ENCODE data around the gene SFN. TPM values are rescaled to one million over a fixed set of nuclear protein-coding genes. Genes with fewer than 3 reads are reported as not detected.
"Not testable (repeated sequence)": the region's sequence is repeated elsewhere in the genome, so short reads cannot be mapped to it uniquely, and the experiment has no call there.

The SFN gene
- total RNA-seq, 1 donor from 2014 or later, result 0.51 TPM

DNA sequence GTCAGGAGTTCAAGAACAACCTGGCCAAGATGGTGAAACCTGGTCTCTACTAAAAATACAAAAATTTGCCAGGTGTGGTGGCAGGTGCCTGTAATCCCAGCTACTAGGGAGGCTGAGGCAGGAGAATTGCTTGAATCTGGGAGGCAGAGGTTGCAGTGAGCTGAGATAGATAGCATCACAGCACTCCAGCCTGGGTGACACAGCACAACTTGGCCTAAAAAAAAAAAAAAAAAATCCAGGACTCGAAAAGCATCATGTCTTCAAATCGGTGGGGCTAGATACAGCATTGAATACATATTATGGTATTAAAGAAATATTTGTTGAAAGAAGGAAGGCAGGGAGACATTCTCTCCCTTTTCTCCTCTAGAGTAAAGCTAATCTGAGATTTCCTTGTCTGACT lies 10.1 kb downstream of the SFN start:
- DNase-seq, result not testable (repeated sequence)

DNA sequence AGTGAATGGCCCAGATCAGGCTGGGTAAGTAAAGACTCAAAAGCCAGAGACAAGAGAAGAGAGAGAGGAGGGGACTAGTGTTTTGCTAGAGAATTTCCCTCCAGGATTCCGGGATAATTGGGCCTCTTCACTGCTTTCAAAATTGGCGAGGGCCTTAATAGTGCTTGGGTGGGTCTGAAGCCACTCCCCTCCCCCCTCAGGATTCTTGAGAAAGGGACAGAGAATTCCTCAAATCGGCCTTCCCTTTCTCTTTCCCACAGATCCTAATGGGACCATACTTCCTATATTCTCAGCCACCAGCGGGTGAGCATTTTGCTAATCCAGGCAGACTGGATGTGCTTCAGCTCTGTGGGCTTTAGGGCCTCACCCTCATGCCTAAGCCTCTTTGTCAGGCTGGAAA lies 11.9 kb downstream of the SFN start:
- no peak for DNase-seq

DNA sequence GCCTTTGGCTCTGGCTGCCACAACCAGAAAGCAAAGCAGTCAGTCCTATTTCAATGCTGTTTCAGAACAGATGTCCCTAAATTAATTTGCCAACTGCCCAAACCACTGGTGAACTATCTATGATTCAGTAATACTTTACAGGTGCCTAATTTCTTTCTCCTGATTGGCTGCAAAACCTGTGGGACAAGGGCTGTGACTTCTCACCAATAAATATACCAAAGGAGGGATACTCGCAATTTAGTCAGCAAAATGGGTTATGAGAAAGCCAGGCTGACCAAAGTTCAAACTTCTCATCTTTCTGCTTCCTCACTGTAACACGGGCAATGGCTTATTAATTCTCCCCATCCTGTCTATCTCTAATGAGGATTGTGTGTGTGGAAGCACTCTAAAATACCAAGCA lies 14.4 kb downstream of the SFN start:
- DNase-seq, result no peak

DNA sequence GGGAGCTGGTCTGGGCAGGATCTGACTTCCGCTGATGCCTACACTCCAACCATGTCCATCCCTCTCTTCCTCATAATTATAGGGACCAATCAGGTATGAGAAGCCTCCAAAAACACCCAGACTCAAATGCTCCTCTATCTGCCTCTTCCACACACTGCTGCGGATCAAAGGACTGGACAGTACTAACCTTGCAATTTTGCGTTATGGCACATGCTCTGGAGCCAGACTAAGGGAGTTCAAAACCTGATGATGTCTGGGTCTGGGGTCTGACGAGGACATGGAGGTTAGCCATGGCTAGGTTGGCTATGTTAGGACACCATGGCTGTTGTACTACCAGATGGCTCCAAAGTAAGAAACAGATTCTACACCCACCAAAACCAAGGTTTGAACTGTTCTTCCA lies 16.8 kb downstream of the SFN start:
- no peak for DNase-seq

GRCh38 chr1:26881611-26882010 lies 18.7 kb downstream of the SFN start:
- DNase-seq, result not testable (repeated sequence)

- no peak for DNase-seq
Measured at GRCh38 chr1:26882696-26883463, 19.9 kb downstream of the SFN start.

DNA sequence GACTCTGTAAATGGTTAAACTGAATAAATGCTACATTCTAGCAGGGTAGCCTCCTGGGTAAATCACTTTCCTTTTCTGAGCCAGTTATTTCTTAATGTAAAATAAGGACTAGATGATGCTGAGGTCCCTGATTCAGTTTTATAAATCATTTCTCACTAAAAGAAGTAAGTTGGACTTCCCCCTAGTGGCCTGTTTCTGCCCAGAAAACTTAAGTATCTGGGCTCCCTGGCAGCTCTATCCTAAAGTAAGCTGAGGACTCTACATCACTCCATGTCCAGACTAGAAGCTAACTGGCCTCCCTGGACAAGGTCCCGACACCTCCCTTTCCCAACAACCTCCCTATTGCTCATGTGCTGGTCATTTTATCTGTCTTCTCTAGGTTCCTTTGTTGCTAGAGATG lies 24.2 kb downstream of the SFN start:
- DNase-seq, result peak; percentile 63

- DNase-seq, result no peak
Measured at GRCh38 chr1:26888231-26888630, 25.3 kb downstream of the SFN start.

DNA sequence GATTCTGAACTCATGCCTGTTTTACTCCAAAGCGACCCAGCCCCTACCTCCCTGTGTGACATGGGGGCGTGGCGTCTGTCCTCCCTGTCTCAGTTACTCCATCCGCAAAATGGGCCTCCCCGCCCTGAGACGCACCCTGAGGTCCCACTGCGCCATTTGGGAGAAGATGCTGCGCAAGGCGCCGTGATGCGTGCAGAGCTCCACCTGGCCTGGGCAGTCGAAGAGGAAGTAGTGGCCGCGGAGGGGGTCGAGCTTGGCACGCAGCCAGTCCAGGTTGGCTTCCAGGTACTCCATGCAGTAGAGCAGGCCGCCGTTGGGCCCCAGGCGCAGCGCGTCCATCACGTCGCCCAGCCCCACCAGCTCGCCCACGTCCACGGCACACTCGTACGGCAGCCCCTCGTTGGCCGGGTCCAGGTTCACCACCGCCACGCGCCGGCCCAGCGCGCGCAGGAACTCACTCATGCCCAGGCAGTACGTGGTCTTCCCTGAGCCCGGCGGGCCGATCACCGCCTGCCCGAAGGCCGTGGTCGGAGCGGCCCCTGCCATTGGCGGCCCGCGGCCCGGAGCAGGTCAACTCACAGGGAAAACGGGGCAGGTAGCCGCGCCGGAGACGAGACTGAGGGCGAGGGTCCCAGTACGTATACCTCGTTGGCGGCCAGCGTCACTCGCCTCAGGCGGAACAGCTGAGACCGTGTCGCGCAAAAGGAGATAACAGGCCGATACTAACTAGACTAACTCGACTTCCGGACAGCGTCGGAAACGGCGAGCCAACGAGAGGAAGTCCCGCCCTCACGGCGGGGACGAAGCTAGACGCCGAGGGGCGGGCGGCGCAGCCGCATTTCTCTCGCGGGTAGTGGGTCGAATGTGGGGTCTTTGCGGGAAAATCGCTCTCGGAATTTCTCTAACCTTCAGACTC lies 26.9 kb downstream of the SFN start, which contains the start of gene GPN2:
Gene GPN2, minus strand, starts transcription at position 733 of the 916 bp plus-strand sequence. Its CDS starts 187 bp downstream, at position 546.
- DNase-seq, result peak; percentile 85

- no peak for DNase-seq
Measured at GRCh38 chr1:26890467-26890796, 27.5 kb downstream of the SFN start.

- DNase-seq, result no peak
Measured at GRCh38 chr1:26894263-26894662, 31.3 kb downstream of the SFN start.

DNA sequence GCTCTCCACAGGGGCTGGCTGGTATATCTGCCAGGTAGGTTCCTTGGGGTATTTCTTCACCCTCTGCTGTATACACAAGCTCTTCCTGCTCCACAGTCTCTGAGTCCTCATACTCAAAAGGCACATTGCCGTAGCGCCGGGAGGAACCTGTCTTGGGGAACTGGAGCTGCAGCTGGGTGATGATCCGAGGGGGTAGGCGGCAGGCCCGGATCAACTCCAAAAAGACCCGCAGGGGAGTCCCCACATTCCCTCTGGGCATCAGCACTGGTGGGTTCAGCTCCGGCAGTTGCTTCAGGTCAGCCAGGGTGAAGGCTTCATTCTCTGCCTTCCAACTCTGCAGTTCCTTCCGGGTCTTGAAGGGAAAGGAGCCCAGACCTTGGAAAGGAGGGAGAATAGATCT lies 34.4 kb downstream of the SFN start:
- no peak for DNase-seq

DNA sequence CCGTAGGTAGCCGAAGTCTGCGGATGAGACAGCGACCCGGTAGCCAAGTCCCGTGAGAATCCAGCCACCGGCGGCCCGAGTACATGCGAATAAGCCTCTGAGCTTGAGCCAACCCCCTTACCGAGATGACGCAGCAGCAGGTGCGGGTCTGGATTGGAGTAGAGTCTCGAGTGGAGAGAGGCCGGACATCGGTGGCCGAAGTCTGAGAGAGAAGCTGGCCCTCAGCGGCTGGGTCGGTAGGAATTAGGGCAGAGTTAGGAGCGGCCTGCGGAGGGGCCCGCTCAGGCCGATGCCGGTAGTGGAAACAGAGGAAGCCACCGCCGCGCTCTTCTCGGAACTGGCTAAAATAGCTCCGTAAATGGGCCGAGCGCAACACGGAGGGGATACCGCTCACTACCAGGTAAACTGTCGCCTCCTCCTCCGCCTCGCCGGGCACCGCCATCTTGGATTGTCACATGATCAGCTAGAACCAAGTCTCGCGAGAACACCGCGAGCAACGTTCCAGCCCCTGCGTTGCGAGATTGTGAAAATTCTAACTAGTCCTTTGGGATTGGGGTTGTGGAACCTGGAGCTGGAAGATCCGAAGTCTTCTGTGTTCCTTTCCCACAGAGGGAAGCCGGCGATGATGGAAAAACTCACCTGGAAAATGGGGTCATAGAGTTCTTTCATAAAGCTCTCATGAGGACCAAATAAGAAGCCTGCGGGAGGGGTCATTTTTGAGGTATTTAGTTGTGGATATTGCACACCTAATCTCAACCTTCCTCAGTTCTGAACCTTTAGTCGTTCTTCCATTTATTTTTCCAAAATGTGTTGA lies 37.3 kb downstream of the SFN start, which contains the start of gene GPATCH3:
Gene GPATCH3, minus strand, starts transcription at position 467 of the 814 bp plus-strand sequence. Its CDS starts 25 bp downstream, at position 442.
- peak; percentile 96 for DNase-seq

DNA sequence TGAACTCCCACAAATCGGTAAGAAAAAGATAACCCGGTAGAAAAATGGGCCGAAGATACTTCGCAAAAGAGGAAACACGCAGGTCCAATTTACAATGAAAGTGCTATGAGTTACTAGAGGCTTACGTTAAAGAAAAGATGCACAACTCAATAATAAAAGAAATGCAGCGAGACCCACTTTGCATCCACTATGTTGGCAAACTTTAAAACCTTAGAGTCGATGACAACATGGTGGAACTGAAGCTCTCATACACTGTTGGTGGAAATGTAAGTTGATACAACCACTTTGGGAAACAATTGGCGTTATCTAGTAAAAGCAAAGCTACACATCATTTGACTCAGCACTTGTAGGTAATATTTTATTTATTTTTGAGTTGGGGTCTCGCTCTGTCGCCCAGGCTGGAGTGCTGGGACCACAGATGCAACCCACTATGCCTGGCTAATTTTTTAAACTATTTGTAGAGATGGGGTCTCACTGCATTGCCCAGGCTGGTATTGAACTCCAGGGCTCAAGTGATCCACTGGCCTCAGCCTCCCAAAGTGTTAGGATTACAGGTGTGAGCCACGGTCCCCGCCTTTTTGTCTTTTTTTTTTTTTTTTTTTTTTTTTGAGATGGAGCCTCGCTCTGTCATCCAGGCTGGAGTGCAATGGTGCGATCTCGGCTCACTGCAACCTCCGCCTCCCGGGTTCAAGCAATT lies 38.0 kb downstream of the SFN start:
- no peak for DNase-seq

DNA sequence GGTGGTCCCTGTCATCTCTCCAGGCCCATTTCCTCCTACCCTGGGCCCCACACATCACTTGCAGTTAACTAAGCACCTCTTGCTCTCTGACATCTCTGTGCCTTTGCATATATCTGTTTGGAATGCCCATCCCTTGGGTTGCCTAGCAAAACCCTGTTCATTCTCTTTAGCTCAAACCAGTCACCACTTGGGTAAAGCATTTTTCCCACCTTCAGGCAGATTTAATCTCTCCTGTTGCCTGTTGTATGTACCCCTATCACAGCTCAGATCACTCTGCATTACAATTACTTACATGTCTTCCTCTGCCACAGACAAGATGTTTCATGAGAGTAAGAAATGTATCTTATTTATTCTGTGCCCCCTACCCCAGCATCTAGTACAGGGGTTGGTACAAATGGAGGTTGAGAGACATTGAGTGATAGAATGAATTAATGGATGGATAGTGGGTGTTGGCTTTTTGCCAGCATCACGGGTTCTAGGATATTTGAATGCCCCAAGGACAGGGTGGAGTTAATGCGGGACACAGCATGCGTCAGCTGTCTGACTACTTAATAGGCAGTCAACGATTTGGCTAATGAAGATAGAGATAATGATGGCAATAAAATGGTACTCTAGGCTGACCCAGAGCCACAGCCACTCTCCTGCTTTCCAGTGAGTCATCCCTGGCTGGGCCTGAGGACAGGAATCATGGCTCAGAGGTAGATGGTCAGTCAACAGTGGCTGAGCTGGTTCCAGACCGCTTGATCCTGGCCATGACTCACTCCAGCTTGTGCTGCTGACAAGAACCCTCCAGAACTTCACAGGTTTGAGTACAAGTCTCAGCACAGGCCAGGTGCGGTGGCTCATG lies 44.3 kb downstream of the SFN start:
- peak; percentile 69 for DNase-seq

DNA sequence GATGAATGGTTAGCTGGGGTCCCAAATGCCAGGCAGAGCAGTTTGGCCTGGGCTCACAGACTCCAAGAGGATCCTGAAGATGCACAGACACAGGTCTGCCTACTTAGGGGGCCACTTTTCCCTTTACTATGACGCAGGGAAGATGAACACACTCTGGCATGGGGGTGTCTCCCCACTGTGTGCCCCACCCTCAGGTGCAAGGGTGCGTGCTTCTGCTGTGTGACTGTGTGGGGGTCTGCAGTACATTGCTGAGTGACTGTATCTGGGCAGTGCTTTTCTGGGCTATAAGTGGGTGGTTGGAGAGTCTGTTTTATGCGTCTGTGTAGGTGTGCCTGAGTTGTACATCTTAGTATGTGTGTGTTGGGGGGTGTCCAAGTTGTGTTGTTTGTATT lies 47.0 kb downstream of the SFN start:
- no peak for DNase-seq

DNA sequence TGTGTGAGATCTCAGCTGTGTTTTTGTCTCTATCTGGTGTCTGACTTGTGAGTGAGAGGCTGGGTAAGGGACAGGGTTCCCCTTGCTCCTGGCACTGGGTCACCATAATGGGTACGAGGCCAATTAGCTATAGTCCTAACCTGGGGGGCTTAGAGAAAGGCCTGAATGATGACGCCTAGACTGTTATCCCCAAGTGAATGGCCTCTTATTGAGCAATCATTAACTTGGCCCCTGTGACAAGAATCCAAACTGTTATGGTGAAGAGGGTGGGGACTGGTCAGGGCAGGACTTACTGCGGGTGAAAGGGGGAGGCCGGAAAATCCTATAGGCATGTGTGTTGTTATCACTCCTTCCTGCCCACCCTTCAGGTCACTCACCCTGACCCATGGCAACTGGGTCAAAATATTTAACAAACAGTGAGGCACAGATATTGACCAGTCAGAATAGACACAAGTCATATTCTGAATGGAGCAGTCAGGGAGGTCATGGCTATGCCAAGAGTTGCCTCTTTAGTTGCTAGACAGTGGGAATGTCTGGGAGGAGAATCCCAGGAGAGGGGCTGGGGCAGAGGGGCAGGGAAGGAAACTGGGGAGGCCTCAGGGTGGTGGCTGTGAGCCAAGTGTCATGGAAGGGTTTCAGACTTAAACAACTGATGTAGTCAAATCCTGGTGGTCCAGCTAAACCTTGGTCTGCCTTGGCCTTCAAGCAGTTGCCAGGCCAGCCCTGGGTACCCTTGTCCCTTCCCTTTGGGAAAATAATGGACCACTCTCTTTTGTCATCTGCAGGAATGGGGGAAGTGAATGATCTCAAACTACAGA lies 47.6 kb downstream of the SFN start:
- DNase-seq, result no peak

DNA sequence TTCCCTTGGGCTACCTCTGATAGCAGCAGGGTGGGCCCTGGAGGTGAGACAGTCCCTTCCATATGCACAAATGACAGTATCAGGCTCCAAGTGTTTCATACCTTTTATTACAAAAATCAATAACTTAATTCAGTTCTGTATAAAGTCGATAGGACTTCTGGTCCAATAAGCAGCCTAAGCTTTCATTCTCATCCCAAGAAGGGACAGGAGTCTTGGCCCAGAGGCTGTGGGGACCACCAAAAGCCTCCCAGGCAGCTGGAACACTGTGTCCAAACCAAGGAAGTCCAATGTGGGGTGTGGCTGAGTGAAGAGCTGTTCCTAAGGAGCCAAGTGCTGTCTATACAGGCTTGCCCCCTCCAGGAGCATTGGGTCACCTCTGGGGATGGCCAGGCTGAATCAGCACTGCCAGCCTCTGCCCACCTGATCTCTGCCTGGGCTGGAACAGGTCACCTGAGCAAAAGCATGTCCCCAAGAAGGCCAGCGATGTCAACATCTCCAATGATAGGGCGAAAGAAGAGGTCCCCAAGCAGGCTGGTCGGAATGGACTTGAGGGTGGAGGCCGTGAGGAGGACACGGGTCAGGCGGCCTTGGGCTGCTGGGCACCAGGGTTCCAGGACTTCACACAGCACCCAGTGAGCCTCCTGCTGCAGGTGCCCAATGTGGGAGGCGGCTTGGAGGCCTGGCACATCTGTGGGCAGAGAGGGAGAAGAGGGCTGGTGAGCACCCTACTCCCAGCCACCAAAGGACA lies 48.6 kb downstream of the SFN start:
- DNase-seq, result no peak

- no peak for DNase-seq
Measured at GRCh38 chr1:26912147-26912490, 49.2 kb downstream of the SFN start.

- no peak for DNase-seq
Measured at GRCh38 chr1:26913389-26913753, 50.4 kb downstream of the SFN start.

All from dermis blood vessel endothelial cell (primary cell).